Cardiac septum (tissue), 1 donor: ENCODE data around the gene LGI1. TPM values are rescaled to one million over a fixed set of nuclear protein-coding genes. Genes with fewer than 3 reads are reported as not detected.

Source experiments
- DNase-seq: peaks from one replicate; pipeline ENCODE4 v3.0.0-alpha.2; 2020; ENCODE audit warnings: low spot score
- intact Hi-C: fragments of 100-400 bp; cut with DNase I; formaldehyde crosslinking; loops from one replicate; pipeline ENCODE4 v1.14.0; 2022
- total RNA-seq: library from RNA; stranded (reverse); fragmentation: NEBNext Ultra II Directional; extraction: Animal tissue kit (Norgen Biotek cat#: 25700); gene quantifications from one replicate; pipeline ENCODE4 v1.2.1, GENCODE V29; 2021
- donor health status: DM: no; HTN: no; CAD: no.

Gene LGI1
- total RNA-seq, 1 donor from 2014 or later = not detected

DNA sequence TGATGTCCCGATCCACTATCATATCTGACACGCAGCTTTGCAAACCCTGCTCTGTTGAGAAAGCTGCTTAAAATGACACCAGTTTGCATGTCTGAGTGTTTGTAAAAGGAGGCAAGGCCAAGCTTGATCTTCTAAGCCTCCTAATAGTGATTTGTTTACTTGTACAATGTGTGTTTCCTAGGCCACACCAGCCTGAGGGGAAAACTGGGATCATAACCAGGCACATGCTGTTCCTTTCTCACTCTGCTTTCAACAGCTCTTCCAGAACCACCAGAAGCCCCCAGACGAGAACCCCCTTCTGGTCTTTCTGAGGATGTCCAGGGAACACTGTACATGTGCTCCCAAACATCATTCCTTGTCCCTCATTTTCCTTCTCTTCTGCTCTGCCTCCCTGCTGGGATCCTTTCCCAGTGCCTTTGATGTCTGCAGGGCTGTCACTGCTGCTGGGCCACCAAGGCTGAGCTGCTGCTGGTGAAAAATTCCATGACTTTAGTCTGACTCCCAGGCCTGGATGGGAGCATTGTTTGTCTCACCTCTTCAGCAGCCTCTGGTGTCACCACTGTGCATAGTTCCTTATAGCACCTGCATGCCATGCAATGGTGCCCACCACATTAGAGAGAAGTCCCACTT, 4.0 kb upstream of the LGI1 start:
- intact Hi-C loops = no loop called here

DNA sequence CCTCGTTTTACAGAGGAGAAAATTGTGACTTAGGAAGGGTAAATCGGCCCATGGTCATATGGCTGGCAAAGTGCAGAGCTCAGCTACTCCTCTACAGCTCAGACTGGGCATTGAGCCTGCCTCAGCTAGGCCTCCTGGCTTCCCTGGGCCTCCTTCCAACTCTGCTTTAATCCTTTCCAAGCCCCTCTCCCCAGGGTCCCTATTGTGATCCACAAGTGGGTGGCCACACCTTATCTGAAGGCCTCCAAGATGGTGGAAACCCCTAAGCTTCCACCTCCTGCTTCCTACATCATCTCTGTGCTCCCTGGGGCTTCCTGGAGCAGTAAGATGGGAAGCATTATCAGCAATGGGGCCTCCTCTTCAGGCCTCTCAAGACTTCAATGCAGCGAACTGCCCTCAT, 3.0 kb upstream of the LGI1 start:
- intact Hi-C loops = no loop called here
- DNase-seq = no peak

More for the DNA sequence above, 4.0 kb upstream of the LGI1 start:
- DNase-seq = no peak

DNA sequence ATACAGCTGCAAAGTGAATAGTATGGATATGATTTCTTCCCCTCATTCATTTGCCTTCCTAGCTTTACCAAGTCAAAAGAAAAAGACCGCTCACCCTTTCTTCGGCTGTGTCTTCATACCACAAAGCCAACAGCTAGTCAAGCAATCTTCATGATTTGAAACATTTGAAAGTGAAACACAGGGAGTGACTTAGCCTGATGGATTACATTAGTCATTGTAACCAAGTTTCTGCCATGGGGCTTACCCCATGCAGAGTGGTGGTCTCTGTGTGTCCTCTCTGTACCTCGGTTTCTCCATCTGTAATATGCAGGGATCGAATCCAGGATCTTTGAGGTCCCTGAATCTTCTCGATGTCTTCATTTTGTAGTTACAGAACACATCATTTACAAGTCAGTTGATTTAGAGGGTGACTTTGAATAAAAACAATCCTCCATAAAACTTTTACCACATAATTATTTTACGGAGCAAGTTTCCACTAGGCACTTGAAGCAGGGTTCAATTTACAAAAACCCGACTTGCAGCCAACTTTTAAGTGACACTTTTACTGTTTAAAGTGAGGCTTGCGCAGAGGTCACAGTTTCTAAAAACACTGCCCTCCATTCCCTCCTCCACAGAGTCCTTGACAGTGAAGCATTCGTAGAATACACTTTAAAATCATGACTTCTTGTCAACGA, 2.2 kb upstream of the LGI1 start:
- intact Hi-C loops = no loop called here
- no peak for DNase-seq

DNA sequence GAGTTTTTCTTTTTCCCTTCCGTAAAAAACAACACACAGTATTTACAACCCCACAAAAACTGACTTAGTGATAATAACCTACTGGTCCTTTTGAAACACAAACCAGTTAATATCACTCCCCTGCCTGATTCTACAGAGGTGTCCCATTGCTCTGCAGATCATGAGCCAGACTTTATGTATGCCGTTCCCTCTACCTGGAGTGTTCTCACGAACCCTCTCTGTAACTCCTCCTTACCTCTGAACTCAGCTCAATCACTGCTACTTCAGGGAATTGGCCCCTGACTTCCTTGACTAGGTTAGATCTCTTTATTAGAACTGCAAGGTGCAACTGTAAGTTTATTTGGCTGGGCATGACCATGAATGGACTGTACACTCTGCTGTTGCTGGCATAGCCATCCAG, 1.6 kb upstream of the LGI1 start:
- intact Hi-C loops = no loop called here
- no peak for DNase-seq

DNA sequence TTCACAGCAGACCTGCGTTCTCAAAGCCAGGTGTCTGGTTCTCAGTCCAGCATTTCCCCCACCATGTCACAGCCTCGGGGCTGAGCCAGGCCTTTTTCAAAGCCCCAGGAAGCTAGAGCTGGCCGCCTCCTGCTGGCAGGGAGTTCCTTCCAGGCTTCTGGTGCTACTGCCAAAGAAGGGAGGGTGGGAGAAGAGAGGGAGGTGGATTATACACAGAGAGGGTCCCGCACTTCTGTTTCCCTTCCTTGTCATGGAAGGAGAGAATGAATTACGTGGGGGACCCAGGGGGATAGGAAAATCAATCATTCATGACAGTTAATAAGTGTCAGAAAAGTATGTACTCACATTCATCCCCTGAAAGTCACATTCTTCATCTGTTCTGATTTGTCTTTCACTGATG, 600 bp upstream of the LGI1 start:
- intact Hi-C loops = no loop called here
- DNase-seq = no peak

DNA sequence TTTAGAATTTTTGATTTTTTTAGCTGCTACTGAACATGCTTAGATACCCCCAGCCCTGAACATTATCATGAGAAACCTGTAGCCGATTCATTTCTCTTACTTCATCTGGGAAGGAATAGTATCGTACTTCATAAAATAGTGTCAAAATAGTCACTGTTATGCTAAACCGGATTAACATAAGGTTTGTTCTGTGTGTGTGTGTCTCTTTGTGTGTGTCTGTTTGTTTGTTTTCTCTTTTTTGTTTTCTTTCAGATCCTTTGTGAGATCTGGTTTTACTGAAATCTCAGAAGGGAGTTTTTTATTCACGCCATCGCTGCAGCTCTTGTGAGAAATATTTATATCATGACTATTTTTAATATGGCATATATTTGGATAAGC, 761 bp downstream of the LGI1 start:
- no peak for DNase-seq
- intact Hi-C loops = no loop called here

DNA sequence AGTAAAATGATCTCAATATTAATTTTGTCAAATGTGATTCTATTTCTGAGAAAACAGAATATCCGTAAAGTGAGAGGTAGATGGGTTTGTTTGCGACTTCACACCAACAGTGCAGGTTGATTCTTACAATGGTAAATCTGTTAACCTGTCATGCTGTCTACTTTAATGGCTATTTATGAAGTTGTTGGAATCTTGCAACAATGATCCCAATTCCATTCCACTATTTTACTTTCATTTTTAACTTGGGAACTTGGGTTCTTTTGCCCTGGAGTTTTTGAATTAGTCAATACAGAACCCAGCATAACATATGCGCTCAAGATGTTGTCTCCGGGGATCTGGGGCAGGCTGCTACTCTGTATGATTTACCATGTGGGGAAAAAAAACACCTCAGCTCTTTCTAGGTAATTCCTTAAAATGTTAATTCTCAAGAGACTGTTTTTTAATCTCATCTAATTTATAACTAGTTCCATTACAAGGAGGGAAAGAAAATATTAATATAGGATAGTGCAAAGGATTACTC, 1.2 kb downstream of the LGI1 start:
- intact Hi-C loops = no loop called here
- DNase-seq = no peak

DNA sequence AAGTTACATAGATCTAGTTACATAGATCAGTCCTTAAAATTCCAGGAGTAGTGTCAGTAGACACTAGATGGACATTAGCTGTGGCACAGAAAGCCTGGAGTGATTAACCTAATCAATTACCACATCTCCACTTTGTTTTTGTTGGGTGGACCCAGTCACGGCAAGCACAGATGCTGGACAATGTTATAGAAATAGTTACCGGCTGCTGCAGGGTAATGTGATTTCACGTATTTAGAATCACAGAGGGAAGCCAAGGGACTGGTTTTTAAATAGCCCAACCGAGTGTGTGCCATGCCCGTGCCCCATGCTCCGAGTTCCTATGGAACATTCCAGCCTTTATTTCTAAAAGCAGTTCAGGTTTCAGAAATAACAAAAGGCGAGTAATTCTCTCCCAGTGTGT, 2.8 kb downstream of the LGI1 start:
- no peak for DNase-seq
- intact Hi-C loops = no loop called here

DNA sequence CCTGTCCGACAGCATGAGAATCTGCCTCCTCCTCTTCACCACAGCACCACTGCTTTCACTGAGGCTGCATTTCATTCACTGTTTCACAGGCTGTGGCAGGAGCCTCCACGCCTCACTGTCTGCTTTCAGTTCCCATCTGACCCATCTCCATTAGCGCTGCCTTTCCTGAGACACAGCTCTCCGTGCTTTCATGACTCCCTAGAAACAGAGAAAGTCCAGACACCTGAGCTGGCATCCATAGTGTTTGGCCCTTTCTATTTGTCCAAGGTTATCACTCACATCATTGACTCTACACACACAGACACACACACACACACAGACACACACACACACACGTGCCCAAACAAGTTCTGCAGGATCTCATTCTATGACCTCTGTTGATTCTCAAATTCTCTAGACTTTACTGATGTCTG, 5.2 kb downstream of the LGI1 start:
- DNase-seq = no peak
- intact Hi-C loops = no loop called here

DNA sequence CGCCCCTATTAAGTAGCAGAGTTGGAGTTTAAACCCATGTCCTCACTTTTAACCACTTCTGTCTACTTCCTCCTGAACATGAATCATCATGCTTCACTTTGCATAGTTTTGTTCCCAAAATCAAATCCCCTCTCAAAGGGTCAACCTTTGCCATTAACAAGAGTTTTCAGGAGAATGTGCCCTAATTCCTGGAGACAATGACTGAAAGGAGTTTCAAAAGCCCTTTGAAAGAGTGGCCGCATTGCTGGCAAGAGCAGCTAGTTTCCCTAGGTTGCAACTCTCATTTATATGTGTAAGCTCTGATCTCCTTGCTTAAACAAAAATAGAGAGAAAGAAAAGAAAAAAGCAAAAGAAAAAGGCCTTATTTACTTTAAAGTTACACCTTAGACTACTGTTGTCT, 9.2 kb downstream of the LGI1 start:
- no peak for DNase-seq
- intact Hi-C loops = no loop called here

DNA sequence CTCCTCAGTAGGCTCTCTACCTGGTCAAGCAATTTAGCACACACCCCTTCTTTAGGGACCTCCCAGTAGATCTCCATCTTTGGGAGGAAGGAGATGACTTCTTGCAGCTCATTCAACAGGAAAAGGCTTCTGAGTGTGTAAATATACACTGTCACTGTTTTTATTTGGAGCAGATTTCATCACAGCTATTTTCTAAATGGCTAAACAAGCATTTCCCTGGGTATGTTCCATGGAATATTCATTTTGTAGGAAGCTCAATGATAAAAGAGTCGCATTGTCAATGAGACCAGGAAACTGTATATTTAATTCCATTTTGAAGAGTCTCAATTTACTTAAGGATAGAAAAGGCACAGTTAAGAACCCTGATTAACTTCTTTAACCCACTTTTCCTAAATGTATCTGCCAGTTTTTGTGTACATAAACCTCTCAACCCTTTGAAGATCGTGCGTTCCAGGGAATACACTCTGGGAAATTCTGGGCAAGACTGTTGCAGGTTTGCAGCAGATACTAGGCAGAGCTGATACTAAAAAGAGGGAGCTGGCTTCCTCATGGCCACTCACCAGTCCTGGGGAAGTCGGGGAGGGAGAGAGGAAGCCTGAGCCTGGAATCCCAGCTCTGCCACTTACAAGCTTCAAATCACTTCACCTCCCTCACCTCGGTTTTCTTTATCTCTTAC, 10.1 kb downstream of the LGI1 start:
- no peak for DNase-seq
- intact Hi-C loops = no loop called here

DNA sequence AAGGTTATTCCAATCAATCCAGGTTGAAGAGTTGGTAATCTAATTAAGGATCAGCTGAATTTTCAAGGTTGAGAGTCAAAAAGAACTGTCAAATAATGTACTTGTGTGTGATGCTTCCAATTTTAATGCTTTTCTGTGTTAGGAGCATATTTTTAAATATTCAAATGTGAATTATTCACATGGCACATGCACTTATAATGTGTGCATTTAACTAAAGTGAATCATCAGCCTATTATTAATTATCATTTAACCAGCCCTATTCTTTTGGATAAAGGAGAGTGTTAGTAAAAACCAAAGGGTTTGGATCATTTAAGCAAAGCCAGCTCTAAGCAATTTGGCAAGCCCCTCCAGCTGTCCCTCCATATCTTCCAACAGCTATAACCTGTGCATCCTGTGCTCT, 11.2 kb downstream of the LGI1 start:
- no peak for DNase-seq
- intact Hi-C loops = no loop called here

DNA sequence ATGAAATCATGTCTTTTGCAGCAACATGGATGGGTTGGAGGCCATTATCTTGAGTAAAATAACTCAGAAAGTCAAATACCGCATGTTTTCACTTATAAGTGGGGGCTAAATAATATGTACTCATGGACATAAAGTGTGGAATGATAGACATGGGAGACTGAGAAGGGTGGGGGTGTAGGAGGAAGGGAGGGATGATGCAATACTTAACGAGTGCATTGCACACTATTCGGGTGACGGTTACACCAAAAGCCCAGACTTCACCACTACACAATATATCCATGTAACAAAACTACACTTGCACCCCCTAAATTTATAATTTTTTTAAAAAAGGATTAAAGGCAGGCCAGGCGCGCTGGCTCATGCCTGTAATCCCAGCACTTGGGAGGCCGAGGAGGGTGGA, 13.6 kb downstream of the LGI1 start:
- DNase-seq = no peak
- intact Hi-C loops = no loop called here

DNA sequence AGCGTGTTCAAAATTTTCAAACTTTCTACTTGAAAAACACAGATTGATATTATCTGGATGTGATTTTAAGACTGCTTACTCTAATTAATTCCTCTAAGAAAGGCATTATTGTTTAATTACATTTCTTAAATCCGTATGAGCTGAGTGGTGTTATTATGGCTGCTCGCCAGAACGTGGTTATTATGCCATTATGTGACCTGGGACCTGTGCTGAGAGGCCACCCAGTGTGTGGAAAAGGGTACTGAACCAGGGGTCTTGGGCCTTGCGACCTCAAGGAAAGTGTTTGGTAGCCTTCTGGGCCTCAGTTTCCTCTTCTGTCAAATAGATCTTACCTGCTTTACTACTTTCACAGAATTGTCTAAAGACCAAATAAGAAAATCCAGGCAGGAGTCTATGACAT, 15.4 kb downstream of the LGI1 start:
- intact Hi-C loops = no loop called here
- DNase-seq = no peak

DNA sequence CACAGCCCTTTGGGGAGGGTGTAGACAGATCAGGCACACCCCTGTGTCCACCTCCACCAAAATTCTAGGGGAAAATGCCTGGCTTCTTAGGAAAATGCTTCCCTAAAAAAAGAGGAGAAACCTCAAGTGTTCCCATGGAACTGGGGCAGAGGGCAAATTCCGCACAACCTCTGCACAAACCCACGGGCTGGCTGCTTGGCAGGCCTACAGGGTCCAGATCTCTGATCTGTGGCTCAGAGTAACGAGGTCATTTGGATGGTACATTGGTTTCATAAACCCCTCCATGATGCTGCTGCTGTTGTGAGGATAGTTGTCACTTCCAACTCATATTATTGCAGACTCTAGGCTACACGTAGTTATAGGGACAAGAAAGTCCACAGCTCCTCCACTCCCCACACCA, 16.0 kb downstream of the LGI1 start:
- DNase-seq = no peak
- intact Hi-C loops = no loop called here

DNA sequence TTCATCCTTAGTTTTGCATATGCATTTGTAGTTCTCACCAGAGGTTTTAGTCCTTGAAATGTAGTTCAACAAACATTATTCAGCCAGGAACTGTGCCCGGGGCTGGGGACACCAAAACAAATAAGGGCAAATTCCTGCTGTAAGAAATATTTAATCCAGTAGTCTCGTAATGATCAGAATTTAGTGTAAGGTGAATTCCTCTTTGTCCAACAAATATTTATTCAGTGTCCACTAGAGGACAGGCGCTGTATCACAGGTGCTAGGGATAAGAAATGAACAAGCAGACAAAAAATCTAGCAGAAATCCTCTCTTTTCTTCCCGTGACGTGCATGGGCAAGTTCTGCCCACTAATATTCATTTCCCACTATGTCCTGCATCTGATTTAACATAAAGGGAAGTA, 17.6 kb downstream of the LGI1 start:
- intact Hi-C loops = no loop called here
- DNase-seq = no peak

DNA sequence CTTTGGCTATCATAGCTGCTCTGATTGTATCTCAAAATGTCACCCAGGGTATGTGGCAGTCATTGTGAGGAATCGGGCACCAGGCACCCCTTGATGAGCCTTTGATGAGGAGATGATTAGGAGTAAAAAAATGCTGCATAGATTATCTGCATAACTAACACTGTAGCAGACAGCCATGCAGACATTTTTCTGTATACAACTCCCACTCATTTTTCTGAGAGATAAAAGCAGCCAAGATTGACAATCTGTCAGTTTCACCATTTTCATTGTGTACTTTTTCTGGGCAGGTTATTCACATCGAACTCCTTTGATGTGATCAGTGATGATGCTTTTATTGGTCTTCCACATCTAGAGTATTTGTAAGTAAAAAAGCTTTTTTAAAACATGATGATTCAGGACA, 19.4 kb downstream of the LGI1 start:
- DNase-seq = no peak
- intact Hi-C loops = no loop called here

DNA sequence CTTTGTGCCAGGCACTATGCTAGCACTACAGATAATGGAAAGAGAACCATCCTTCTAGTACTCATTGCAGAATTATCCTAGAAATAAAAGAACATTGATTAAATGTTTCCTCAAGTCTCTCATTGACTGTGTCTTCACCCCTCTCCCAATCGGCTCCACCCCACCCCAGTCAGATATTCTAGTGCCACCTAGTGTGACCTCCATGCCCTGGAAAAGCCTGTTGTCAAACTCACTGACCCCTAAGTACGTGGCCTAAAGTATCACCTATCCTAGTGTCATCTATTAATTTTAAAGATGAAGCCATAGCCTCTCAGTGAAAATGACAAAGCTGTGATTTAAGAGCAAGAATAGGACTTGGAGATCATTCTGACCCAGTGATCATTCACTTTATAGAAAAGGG, 26.3 kb downstream of the LGI1 start:
- intact Hi-C loops = no loop called here
- DNase-seq = no peak

DNA sequence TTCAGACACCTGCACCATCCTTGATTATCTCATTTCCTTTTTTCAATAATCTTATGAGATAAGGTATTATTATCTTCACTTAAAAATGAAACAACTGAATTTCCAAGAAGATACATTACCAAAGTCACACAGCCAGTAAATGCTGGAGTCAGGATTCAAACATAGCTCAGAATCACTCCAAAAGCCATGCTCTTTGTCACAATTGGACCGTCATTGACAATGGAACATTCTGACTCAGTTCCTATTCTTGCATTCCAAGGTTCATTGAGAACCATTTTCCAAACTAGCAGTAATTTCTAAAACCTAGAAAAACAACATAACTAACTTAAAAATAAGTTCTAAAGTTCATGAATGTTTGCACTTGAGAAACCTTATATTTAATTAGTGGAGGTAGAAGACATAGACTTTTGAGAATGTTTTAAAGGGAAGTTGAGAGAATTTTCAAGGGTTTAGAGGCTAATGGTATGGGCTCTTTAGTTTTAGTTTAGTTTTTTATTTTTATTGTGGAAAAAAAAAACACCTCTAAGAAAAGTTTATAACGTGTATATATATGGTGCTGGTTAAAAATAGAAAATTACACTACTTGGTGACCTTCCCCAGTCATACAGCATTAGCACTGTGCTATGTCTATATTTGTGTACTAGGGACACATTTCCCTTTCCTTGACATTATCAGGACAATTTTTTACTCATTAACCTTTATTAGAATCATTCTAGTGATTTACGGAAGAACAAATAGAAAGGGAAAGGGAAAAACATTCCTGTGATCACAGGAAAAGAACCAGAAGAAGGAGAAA, 30.9 kb downstream of the LGI1 start:
- intact Hi-C loops = no loop called here
- DNase-seq = no peak

DNA sequence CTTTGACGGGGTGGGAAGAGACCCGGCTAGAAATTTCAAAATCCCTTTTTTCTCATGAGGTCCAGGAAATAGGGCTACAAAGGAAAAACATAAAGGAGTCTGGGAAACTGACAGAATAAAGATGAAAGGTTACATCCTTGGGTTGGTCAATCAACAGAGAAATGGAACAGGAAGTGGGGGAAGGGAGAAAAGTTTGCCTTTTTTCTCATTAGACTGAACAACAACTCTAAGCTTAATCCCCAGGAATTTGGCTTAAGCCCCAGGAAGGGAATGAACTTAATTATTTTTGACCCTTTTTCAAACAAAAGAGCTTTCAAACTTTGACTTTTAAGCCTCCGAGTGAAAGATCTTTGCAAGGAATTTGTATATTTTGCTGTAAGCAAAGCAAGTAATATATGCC, 32.7 kb downstream of the LGI1 start:
- intact Hi-C loops = no loop called here
- DNase-seq = no peak
